Transverse colon (tissue), 3 donors: Measurements from ENCODE around the gene MOB3B.

Source experiments
- POLR2A ChIP-seq: fragments of 450-650 bp; IDR thresholded peaks from one replicate; pipeline ENCODE4 v1.6.1; 2016; ENCODE audit warnings: antibody characterized with exemption, mild to moderate bottlenecking, moderate library complexity
- TF ChIP-seq, protein P1 (sequence below), 5 experiments: fragments of 200-600 bp in 3 of 5; fragments of 450-650 bp in 2 of 5; sonication (generic) in 3 of 5; IDR thresholded peaks; 1 replicate in 2 of 5; 2 replicates in 3 of 5; pipeline ENCODE4 v1.5.1; 2016 to 2017; ENCODE audit warnings: antibody characterized with exemption in 5 of 5, inconsistent platforms in 3 of 5, mild to moderate bottlenecking in 2 of 5, moderate library complexity in 1 of 5

- TF ChIP-seq, protein P1, sequence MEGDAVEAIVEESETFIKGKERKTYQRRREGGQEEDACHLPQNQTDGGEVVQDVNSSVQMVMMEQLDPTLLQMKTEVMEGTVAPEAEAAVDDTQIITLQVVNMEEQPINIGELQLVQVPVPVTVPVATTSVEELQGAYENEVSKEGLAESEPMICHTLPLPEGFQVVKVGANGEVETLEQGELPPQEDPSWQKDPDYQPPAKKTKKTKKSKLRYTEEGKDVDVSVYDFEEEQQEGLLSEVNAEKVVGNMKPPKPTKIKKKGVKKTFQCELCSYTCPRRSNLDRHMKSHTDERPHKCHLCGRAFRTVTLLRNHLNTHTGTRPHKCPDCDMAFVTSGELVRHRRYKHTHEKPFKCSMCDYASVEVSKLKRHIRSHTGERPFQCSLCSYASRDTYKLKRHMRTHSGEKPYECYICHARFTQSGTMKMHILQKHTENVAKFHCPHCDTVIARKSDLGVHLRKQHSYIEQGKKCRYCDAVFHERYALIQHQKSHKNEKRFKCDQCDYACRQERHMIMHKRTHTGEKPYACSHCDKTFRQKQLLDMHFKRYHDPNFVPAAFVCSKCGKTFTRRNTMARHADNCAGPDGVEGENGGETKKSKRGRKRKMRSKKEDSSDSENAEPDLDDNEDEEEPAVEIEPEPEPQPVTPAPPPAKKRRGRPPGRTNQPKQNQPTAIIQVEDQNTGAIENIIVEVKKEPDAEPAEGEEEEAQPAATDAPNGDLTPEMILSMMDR (IDR thresholded peaks at IDR 0.05): no peak
- TF ChIP-seq POLR2A: no peak
These were observed 150.0 kb downstream of the MOB3B start for GRCh38 chr9:27379311-27380251.
